MCF 10A (cell line): ENCODE results near the gene ECE1. TPM values are rescaled to one million over a fixed set of nuclear protein-coding genes. Genes with fewer than 3 reads are reported as not detected.

Experiments
- Bru-seq: library from RNA; stranded (reverse); fragments of 400-500 nt; gene quantifications from one replicate; lab custom pipeline; 2021; lab: Mats Ljungman, UMichigan
- BruChase-seq, 2 experiments: library from RNA; stranded (reverse); fragments of 400-500 nt; gene quantifications; one replicate each; lab custom pipeline; 2021; lab: Mats Ljungman, UMichigan
- BruUV-seq: library from RNA; stranded (reverse); fragments of 400-500 nt; replicated peaks from 2 replicates; lab custom pipeline; 2021; lab: Mats Ljungman, UMichigan
- CTCF ChIA-PET: fragments of 300-600 bp; sonication (Branson Sonifier 250); formaldehyde crosslinking; extraction: SDS; loops from one replicate; lab custom pipeline; 2021; ENCODE audit warnings: antibody characterized with exemption, inconsistent platforms; lab: Yijun Ruan, JAX
- POLR2A ChIA-PET: fragments of 300-600, 350-650 bp; sonication (Branson Sonifier 250); formaldehyde crosslinking; extraction: SDS; loops from one replicate; lab custom pipeline; 2020; ENCODE audit warnings: antibody characterized with exemption, inconsistent platforms; lab: Yijun Ruan, JAX
- DNase-seq: peaks from one replicate; pipeline ENCODE4 v3.0.0-alpha.2; 2018; ENCODE audit not compliant: unreplicated experiment
- H3K27ac Mint-ChIP-seq: one replicate; pipeline ENCODE4 v1.8.0; 2022; ENCODE audit warnings: mild to moderate bottlenecking, low read depth, mixed read lengths; ENCODE audit not compliant: unreplicated experiment
- H3K27me3 Mint-ChIP-seq: one replicate; pipeline ENCODE4 v1.8.0; 2022; ENCODE audit warnings: mixed read lengths; ENCODE audit not compliant: insufficient read depth, unreplicated experiment
- H3K36me3 Mint-ChIP-seq: one replicate; pipeline ENCODE4 v1.8.0; 2022; ENCODE audit warnings: mild to moderate bottlenecking, moderate library complexity, mixed read lengths; ENCODE audit not compliant: insufficient read depth, unreplicated experiment
- H3K4me1 Mint-ChIP-seq: one replicate; pipeline ENCODE4 v1.8.0; 2022; ENCODE audit warnings: mixed read lengths; ENCODE audit not compliant: insufficient read depth, unreplicated experiment
- H3K4me3 Mint-ChIP-seq: one replicate; pipeline ENCODE4 v1.8.0; 2022; ENCODE audit warnings: mild to moderate bottlenecking, moderate library complexity, mixed read lengths; ENCODE audit not compliant: unreplicated experiment
- H3K9me3 Mint-ChIP-seq: one replicate; pipeline ENCODE4 v1.8.0; 2022; ENCODE audit warnings: mixed read lengths; ENCODE audit not compliant: unreplicated experiment
- CTCF ChIP-seq: fragments of 200-600 bp; IDR thresholded peaks from one replicate; pipeline ENCODE4 v1.8.0; 2022; ENCODE audit warnings: antibody characterized with exemption, mild to moderate bottlenecking; ENCODE audit not compliant: unreplicated experiment
- intact Hi-C: fragments of 100-400 bp; cut with micrococcal nuclease; formaldehyde crosslinking; loops from 2 replicates; pipeline ENCODE4 v1.14.1; 2022
- long read RNA-seq: library from polyadenylated mRNA; stranded (forward); transcript quantifications from one replicate; pipeline ENCODE4 v2.0.0, GENCODE V29; 2022
- total RNA-seq: library from RNA; stranded (reverse); gene quantifications from 2 replicates; pipeline ENCODE4 v1.2.3, GENCODE V29; 2022

The ECE1 gene
- total RNA-seq = 40.0 and 46.8 TPM in 2 replicates
- Bru-seq, nascent RNA = percentile 45 among the genes with signal in this experiment
- BruChase-seq, experiment 1, labeled RNA remaining after a 6-hour chase = percentile 53 among the genes with signal in this experiment
- percentile 42 among the genes with signal in this experiment for BruChase-seq, experiment 2, labeled RNA remaining after a 2-hour chase
- long read RNA-seq, full-length matches to known transcripts = 52 of 97 reads
- long read RNA-seq, partial matches to known transcripts = 20 of 97 reads
- long read RNA-seq, other reads (novel, unspliced or antisense) = 25 of 97 reads

- Mint-ChIP-seq H3K9me3 (no peaks in the 10 kb centered on the region), H3K27ac (peak within 1 kb of the TSS; percentile 42), H3K4me1 (peaks cover 18% of the 10 kb centered on the region), H3K27me3 (no peaks in the 10 kb centered on the region), H3K36me3 (no peaks in the 10 kb centered on the region), H3K4me3 (peak within 1 kb of the TSS; percentile 74)
- intact Hi-C loops = no loop called here
- POLR2A ChIA-PET = interaction anchor here (0.7 to 1.0 kb wide), 3 partner anchors 28 to 38 kb away, joined by 3 to 4 read pairs (median 4); no protein-coding TSS in a partner anchor
- CTCF ChIA-PET = interaction anchor here (1.0 to 1.5 kb wide), 2 partner anchors 35 to 58 kb away, joined by 3 read pairs; no protein-coding TSS in a partner anchor
- BruUV-seq = no TSS peak
- DNase-seq = peak; percentile 34
- no peak for TF ChIP-seq CTCF
Measured at GRCh38 chr1:21289700-21290545, at the start of gene ECE1. Gene ECE1, minus strand, starts transcription at chr1:21290463. Its CDS starts 49 bp downstream, at chr1:21290414.

- no peak overlapping the region for H3K4me3 Mint-ChIP-seq
- DNase-seq = no peak
- TF ChIP-seq CTCF = no peak
- peaks cover 39% of the 10 kb centered on the region for H3K4me1 Mint-ChIP-seq
- no peaks in the 10 kb centered on the region for H3K27me3 Mint-ChIP-seq
- BruUV-seq = no TSS peak
- CTCF ChIA-PET = interaction anchor here (0.5 to 0.6 kb wide), 2 partner anchors 108 to 554 kb away, joined by 3 read pairs; no protein-coding TSS in a partner anchor
- POLR2A ChIA-PET = interaction anchor here (0.6 to 2.6 kb wide), 2 partner anchors 15 to 78 kb away, joined by 3 to 11 read pairs; no protein-coding TSS in a partner anchor
- no peaks in the 10 kb centered on the region for H3K36me3 Mint-ChIP-seq
- H3K27ac Mint-ChIP-seq = peak overlapping the region; percentile 67
- H3K9me3 Mint-ChIP-seq = no peaks in the 10 kb centered on the region
- intact Hi-C loops = no loop called here
Measured at GRCh38 chr1:21339356-21340229, 49.3 kb upstream of the ECE1 start.

GRCh38 chr1:21338573-21339355 lies 48.5 kb upstream of the ECE1 start:
- ChIA-PET CTCF (interaction anchor here (0.5 to 5.6 kb wide), 5 partner anchors 85 to 553 kb away, joined by 3 to 27 read pairs (median 4); no protein-coding TSS in a partner anchor), POLR2A (interaction anchor here (0.6 to 2.6 kb wide), 4 partner anchors 10 to 78 kb away, joined by 3 to 11 read pairs (median 6); no protein-coding TSS in a partner anchor)
- Mint-ChIP-seq H3K27ac (peak overlapping the region; percentile 67), H3K9me3 (no peaks in the 10 kb centered on the region), H3K36me3 (no peaks in the 10 kb centered on the region), H3K27me3 (no peaks in the 10 kb centered on the region), H3K4me1 (peaks cover 46% of the 10 kb centered on the region), H3K4me3 (no peak overlapping the region)
- no TSS peak for BruUV-seq
- intact Hi-C loops = no loop called here
- DNase-seq = no peak
- no peak for TF ChIP-seq CTCF
